Measurements from ENCODE around the gene CLEC20A. TPM values are rescaled to one million over a fixed set of nuclear protein-coding genes. Genes with fewer than 3 reads are reported as not detected.

CLEC20A gene
- total RNA-seq, 1 donor from 2014 or later, result 0.20 TPM

DNA sequence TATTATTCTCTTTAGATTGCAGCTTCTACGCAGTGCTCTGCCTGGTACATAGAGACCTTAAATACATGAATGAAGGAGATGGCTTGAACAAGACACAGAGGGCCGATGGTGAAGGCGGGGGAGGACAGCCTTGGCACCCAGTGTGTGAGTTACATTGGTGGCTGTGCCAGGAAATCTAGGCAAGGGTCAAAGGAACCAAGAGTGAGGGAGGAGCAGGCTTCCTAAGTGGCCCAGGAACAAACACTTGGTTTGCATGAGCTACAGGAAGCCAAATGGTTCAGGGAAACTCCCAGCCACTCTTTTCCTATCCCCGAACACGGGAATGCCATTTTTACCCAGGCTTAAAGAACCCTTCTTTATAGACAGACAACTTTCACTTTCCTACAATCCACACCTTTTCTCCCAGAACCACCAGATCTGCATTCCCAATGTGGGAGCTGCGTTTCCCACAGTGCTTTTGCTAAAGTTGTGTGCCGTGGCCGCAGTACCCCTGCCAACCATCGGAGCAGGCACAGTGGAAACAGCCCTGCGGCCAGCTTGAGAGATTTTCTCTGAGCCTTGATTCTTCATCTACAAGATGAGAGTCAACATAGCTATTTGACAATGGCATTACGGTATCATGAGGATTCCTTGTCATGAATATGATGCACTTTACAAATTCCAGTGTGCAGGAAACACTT lies 3.5 kb upstream of the CLEC20A start:
- DNase-seq (ENCODE audit: low spot score), result no peak

DNA sequence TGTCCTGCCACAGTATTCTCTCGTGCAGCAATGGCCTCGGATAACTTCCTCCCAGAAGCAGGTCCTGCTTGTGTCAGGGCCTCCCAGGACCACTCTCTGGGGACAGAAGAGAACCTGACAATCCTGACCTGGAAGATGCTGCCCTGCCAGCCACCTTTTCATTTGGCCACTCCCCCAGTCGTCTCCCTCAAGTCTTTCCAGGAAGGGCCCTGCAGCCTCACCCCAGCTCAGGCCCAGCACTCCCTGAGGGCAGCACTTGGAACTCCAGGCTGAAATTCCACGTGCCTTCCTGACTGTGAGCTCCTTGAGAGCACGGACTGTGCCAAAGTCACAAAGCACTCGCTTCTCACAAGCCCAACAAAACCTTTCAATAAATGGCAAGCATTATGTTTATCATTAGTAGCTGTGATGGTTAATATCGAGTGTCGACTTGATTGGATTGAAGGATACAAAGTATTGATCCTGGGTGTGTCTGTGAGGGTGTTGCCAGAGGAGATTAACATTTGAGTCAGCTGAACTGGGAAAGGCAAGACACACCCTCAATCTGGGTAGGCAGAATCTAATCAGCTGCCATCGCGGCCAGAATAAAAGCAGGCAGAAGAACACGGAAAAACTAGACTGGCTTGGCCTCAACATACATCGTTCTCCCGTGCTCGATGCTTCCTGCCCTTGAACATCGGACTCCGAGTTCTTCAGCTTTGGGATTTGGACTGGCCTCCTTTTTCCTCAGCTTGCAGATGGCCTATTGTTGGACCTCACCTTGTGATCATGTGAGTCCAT lies 2.3 kb upstream of the CLEC20A start:
- DNase-seq (ENCODE audit: low spot score), result no peak

DNA sequence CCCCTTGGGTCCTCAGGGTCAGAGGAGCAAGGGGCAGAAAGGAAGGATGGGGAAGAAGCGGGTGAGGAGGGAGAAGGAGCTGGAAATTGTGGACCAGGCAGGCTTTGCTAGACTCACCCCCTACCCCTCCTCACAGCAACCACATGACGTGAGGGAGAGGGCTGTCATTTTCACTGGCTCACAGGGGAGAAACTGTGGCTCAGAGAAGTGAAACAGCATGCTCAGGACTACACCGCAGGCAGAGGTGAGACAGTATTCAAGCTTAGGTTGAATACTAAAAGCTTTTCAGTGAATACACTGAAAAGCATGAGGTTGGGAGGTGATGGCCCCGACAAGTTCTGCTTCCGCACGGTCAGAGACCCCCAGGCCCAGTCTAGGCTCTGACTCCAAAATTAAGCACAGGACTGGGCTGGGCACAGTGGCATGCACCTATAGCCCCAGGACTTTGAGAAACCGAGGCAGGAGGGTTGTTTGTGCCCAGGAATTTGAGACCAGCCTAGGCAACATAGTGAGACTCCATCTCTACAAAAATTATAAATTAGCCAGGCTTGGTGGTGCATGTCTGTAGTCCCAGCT lies 1.2 kb upstream of the CLEC20A start:
- no peak for DNase-seq (ENCODE audit: low spot score)

DNA sequence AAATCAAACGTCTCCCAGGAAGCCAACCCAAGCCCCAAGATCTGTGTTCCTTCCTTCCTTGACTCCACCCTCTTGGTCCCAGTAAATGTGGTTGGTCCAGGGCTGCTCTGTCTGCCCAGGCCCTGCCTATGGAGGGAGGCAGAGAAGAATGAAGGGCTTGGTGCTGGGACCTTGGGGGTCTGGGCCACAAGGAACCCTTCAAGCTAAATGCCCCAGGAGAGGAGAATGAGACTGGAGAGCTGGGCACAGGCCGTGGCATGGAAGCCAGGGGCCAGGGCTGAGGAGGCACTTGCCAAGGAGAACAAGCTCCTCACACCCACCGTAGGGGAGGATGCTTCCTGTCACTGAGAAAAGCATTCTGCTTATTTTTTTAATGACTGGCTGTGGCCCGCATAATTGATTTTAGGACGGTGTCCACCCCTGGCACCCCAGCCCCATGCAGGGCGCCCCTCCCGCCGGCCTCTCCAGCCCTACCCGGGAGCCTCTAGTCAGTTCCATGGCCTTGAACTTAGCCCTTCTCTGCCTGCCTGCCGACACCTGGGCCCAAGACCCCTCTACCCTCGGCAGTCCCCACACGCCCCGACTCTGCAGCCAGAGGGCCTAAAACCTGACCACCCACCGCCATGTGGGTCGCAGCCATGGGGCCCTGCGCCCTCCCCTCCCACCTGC lies 889 bp downstream of the CLEC20A start:
- no peak for DNase-seq (ENCODE audit: low spot score)

DNA sequence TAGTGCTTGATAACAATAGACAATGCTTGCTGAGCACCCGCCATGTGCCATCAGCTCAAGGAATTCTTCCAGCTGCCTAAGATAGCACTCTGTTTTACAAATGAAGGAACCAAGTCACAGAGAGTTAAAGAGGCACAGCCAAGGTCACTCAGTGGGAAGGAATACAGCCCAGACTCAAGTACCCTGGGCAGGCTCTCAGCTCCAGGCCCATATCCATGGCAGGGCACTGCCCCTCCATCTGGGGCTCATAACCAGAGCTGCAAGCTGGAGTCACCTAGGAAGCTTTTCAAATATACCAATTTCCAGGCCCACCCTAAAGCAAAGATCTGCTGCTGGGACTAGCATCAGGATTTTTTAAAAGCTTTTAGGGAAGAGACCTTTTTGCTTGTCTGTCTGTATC lies 1.6 kb downstream of the CLEC20A start:
- DNase-seq (ENCODE audit: low spot score), result no peak

DNA sequence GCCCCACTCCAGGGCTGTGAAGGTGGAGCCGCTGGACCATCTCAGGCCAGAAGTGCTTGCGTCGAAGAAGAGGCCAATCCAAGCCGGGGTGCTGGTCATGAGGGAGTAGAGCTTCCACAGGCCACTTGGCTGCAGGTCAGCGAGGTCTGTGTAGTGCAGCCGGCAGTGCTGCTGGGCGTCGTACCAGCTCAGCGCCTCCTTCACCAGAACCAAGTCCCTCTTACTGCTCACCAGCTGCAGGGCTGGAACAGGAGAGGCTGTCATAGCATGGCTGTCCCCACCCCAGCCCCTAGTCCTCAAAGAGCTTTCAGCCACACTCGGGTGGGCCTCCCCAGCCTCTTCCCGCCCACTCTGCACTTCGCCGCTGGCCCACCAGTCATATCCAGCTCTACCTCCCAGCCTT lies 2.2 kb downstream of the CLEC20A start:
- no peak for DNase-seq (ENCODE audit: low spot score)

DNA sequence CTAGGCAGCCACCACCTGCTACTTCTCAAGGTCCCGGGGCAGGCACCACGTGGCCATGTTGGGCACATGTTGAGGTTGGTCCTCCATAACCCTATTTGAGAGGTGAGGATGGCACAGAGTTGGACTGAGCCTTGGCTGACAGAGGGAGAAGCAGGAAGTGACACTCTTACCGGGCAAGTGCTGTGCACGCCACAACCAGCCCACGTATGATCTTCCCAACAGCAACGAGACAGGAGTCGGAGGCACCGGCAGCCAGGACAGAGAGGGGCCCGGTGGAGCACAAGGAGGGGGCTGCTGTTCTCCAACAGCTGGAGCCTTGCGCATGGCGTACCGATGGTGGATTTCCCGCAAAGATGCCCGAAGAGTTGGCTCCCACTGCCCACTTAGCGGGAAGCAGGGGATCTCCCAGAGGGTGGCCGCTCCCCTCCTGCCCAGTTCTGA lies 3.4 kb downstream of the CLEC20A start:
- no peak for DNase-seq (ENCODE audit: low spot score)

DNA sequence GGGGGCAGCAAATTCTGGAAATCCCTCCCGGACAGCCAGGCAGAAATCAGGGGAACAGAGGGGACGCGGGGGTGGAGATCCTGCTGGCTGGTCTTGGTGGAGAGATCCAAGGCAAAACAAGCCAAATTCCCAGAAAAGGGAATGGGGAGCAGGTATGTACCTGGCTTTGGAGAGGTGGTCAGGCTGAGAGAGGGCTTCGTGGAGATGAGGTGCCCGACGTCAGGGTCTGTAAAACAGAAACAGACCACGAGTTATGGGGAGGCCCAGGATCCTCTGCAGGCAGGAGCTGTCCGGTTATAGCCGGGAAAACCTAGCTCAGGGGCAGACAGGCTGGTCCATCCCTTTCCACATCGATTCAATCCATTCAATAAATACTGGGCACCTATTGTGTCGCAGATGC lies 4.4 kb downstream of the CLEC20A start:
- DNase-seq (ENCODE audit: low spot score), result no peak

DNA sequence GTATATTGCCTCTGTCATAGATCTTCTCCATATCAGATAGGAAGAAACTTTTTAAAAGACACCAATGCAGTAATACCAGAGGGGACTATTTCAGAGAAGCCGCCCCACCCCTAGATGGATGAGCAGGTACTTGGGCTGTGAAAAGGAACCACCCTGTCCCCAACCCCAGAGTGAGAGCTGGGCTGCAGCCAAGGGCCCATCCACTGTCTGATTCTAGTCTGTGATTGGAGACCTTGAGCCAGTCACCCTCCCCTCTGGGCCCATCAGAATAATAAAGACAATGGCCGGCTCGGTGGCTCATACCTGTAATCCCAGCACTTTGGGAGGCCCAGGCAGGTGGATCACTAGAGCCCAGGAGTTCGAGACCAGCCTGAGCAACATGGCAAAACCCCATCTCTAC lies 5.0 kb downstream of the CLEC20A start:
- DNase-seq (ENCODE audit: low spot score), result no peak

DNA sequence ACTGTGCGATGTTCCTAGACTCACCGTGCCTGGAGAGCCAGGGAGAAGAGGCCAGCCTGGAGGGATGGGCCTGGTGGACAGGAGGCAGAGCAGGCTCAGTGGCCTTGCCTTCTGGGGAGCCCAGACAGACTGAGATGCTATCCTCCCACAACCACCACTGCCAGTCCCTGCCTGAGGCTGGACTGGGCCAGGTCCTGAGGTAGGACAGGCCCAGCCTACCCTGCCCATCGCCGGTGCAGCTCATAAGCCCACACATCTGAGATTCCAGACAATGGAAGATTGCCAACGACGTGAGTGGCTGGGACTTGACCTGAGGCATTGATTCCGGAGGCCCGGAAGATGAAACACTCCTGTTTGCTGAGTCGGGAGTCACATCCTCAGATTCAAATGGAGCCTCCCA lies 5.8 kb downstream of the CLEC20A start:
- DNase-seq (ENCODE audit: low spot score), result no peak

DNA sequence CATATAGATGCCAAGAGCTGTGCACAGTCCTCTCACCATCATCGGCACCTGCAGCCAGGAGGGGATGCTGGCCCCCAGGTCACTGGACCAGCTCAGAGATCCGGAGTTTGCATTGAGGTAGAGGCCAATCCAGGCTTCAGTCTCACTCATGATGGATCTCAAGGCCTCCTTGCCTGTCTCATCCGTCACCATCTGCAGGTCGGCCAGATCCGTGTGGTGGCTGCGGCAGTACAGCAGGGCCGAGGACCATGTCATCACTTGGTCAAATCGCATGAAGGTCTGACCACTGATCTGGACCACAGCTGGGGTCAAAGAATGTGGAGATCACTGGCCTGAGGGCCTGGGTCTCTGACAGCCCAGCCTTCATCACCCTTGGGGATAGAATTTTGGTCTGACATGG lies 6.6 kb downstream of the CLEC20A start:
- no peak for DNase-seq (ENCODE audit: low spot score)

DNA sequence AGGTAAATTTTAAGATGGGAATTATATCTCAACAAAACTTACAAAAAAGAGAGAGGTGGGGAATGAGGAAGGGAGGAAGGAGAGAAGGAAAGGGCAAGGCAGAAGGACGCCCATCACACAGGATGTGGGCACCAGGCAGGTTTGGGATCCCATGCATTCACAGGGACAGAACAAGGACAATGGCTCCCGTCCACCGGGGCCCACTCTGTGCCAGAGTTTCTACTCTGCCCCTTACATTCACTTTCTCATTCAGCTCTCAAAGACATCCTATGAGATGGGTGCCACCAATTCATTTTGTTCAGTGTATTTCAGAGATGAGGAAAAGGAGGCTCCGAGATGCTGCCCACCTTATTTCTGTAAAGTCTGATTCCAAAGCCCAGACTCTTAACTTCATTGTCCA lies 7.4 kb downstream of the CLEC20A start:
- DNase-seq (ENCODE audit: low spot score), result no peak

DNA sequence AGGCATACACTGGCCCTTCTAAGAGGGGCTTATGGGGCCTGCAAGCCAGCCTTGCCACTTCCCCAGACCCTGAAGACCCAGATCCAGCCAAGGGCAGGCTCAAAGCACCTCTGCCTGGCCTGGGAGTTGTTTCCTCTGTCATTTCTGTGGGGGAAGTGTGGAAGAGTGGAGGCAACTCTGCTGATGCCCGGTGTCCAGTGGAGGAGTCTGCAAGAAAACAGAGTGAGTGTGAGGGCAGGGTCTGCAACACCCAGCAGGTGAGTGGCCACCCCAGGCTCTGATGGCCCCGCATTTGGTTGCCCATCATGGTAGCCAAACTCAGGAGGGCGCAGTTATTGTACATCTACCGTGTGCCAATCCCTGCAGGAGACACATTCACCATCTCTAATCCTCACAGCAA lies 8.4 kb downstream of the CLEC20A start:
- DNase-seq (ENCODE audit: low spot score), result no peak

DNA sequence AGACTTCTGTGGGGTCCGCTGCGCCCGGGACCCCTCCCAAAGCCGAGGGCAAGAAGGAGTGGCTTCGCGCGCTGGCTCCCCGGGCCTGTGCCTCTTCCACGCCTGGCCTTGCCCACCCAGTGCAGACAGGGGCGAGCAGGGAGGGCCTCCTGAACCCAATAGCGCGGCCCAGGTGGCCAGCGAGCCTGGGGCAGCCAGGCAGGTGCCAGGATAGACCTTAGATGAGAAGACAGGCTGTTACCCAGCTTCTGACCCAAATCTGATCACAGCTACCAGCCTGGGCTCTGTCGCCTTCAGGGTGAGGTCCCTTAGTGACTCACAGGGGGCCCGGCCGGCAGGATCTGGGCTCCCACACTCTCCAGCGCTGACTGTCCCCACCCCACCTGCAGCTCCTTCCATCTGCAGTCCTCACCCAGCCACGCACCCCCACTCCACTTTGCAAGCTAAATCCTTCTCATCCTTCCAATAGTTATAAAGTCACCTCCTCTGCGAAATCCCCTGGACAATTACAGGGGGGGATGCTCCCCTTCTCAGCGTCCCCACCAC lies 9.6 kb downstream of the CLEC20A start:
- no peak for DNase-seq (ENCODE audit: low spot score)

DNA sequence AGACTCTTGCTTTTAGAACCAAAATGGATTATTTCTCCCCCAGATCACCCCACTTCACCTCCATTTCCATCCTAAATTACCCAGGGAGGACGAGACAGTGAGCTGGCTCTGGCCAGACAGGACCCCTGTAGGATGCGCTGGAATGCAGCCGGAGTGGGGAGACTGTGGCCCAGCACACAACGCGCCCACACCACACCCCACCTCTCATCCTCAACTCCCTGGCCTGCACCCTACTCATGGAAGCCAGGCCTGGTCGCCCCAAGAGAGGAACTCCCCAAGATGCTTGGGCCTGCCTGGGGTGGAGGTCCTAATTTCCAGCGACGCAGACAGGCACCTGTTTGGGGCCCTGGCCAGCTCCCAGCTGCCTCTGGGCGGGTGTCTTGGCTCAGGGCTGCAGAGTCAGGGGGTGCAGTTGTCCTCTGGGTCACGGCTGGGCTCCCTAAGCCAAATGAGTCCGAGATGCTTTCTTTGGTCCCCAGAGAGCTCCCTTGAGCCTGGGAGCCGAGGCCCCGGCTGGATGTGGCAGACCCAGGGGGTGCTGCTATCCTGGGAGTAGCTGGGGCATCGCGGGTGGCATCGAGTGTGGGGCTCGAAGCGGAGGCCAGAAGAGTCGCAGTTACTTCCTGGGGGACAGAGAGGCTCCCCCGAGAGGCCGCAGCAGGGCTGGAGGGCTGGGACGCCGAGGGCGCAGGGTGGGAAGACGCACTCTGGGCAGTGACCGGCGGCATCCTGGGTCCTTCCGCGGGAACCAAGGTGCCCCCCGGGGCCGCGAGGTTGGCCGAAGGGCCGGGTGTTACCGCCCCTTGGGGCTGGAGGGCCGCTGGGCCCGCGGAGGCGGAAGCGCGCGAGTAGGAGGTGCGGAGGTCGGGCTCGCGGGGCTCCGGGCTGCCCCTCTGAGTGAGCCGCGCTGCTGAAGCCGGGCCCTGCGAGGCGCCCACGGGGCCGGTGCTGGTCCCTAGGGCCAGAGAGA lies 10.4 kb downstream of the CLEC20A start:
- DNase-seq (ENCODE audit: low spot score), result no peak

DNA sequence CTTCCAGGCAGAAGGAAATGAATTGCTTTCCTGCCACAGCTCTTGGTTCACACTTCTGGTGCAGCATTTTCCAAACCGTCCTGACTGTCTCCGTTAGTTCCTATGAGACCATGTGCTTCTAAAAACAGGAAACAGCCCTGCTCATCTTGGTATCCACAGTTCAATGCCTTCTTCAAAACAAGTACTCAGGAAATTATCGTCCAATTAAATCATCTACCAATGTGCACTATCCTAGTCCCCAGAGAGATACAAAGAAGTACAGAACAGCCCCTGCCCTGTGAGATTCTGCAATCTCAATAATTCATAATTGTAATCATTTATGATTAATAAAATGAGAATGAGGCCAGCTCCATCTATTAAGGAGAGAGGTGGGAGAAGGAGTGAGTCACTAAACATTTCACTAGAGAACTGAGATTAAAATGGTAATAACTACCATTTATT lies 11.2 kb downstream of the CLEC20A start:
- DNase-seq (ENCODE audit: low spot score), result no peak

DNA sequence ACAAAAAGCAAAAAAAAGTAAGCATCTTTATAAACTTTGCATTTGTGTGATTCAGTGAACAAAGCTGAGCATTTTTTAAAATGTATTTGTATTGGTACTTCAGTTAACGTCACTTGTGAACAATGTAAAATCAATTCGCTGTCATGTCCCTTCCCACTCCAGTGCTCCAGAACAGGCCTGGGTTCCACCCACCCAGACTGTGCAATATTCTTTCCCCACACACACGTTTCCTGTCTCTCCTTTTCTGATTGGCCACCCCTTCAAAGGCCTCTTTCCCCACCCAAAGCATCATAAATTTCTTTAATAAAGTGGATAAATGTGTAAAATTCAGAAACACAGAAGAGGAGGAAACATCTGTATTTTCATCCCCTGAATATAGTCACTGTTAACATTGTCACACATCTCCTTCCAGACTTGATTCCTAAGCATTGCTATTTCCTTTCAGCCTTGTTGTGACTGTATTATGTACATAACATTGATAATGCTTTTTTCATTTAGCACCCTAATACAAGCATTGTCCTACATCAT lies 12.0 kb downstream of the CLEC20A start:
- no peak for DNase-seq (ENCODE audit: low spot score)

DNA sequence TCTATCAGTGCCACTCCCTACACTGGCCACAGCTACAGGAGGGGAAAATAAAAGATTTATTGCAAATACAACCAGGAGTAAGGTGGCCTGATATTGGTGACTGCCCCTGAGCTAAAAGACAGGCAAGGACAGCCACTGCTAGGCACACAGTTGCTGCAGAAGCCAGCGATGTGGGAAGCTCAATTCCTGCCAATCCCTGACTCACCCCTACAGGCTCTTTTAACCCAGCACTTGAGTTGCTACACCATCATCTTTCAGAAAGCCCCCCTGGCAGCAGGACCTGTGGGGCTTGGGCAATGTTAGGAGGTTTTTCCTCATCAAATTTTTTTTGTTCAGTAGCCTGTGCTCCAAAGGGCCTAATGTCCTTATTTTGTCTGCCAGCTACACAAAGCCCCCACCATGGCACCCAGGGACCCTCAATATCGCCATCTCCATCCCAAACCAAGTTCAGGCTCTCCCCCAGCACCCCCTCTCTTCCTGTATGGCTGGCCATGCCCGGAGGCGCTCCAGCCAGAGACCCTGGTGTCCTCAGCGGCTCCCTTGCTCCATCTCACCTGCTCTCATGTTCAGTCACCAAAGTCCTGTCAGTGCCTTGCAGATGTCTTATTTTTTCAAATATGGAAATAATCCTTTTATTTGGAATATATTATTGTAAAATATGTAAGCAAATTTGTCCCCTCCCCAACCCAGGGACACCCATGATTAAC lies 13.4 kb downstream of the CLEC20A start:
- DNase-seq (ENCODE audit: low spot score), result no peak

DNA sequence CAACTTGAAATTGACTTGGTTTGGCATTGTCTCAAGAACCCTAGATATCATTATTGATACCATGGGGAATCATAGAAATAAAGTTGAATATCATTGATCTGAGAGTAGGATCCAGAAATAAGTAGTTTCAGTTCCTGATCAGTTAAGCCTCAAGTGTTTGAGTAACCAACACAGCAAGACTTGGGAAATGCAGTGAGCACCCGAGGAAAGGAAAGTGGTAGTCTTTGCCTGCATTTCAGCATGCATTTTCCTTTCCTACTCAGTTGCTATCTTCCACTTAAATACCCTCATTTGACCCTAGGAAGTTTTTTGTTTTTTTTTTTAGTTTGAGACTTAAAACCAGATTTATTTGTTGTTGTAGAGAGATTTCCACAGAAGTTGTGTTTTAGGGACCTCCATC lies 18.9 kb downstream of the CLEC20A start:
- DNase-seq (ENCODE audit: low spot score), result no peak

DNA sequence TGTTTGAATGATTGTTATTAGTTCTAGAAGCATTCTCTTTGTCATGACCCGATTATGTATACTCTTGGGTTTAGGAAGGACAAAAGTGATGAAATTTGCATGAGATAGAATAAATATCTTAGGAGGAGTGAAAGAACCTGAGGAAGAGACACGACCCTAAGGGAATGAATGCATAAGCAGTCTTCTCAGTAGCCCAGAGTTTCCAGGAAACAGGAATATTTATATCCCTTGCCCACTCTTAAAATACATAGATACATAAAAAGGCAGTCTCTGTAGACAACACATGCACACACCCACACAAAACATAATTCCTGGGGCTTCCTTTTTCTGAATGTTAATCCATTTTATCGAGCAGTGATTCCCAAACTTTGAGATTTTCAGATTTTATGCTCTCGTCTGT lies 19.4 kb downstream of the CLEC20A start:
- DNase-seq (ENCODE audit: low spot score), result no peak
